ENCODE measurements around the gene PKN1.
"Not testable (repeated sequence)": the region's sequence is repeated elsewhere in the genome, so short reads cannot be mapped to it uniquely, and the experiment has no call there.

Gene PKN1

DNA sequence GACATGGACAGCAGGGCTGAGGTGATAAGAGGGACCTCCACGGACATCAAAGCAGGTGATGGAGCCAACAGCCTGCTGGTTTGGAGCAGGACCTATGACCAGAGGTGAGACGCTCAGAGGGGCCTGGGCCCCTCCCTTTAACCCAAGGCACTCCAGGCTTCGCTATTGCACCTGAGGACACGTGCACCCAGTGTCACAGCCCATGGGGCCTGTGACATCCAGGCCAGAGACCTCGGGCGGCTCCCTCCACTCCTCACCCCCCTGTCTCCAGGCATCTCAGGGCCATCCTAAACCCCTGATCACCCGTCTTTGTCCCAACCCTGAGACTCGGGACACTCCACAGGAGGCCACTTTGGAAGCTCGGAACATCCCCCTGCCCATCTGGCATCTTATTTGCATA lies 38.9 kb upstream of the PKN1 start:
- DNase-seq (no peak), ATAC-seq (ENCODE audit: insufficient read depth, low read depth) (no peak)
- Histone ChIP-seq H4K20me1 (ENCODE audit: insufficient read depth, low read length) (no peaks in the 10 kb centered on the region), H3K27ac (ENCODE audit: low read length) (no peak overlapping the region), H2AFZ (ENCODE audit: low read depth, low read length) (no peak overlapping the region), H3K27me3 (ENCODE audit: insufficient read depth, low read length, poor library complexity) (no peaks in the 10 kb centered on the region), H3K36me3 (ENCODE audit: insufficient read depth, low read length) (no peaks in the 10 kb centered on the region), H3K4me1 (ENCODE audit: insufficient read depth, low read length) (no peaks in the 10 kb centered on the region), H3K79me2 (ENCODE audit: insufficient read depth, low read length) (no peaks in the 10 kb centered on the region), H3K4me3 (ENCODE audit: low read depth in 1 of 2, low read length in 2 of 2) (no peak overlapping the region), H3K4me2 (ENCODE audit: insufficient read depth, low read length) (no peak overlapping the region), H3K9ac (ENCODE audit: low read depth, low read length) (no peak overlapping the region), H3K9me3 (ENCODE audit: insufficient read depth, low read length, severe bottlenecking) (no peaks in the 10 kb centered on the region)
- no peak for TF ChIP-seq CTCF (IDR thresholded peaks at IDR 0.05; ENCODE audit: borderline replicate concordance, extremely low read depth, low read length, poor library complexity, severe bottlenecking)
- no peak for TF ChIP-seq EZH2 (IDR thresholded peaks at IDR 0.05; ENCODE audit: borderline replicate concordance, low read depth, low read length, severe bottlenecking)

GRCh38 chr19:14395262-14395661 lies 37.8 kb upstream of the PKN1 start:
- Histone ChIP-seq H3K36me3 (ENCODE audit: insufficient read depth, low read length) (no peaks in the 10 kb centered on the region), H4K20me1 (ENCODE audit: insufficient read depth, low read length) (no peaks in the 10 kb centered on the region), H3K4me2 (ENCODE audit: insufficient read depth, low read length) (no peak overlapping the region), H2AFZ (ENCODE audit: low read depth, low read length) (no peak overlapping the region), H3K9ac (ENCODE audit: low read depth, low read length) (no peak overlapping the region), H3K27ac (ENCODE audit: low read length) (no peak overlapping the region), H3K79me2 (ENCODE audit: insufficient read depth, low read length) (no peaks in the 10 kb centered on the region), H3K4me3 (ENCODE audit: low read depth in 1 of 2, low read length in 2 of 2) (no peak overlapping the region), H3K27me3 (ENCODE audit: insufficient read depth, low read length, poor library complexity) (no peaks in the 10 kb centered on the region), H3K9me3 (ENCODE audit: insufficient read depth, low read length, severe bottlenecking) (no peaks in the 10 kb centered on the region), H3K4me1 (ENCODE audit: insufficient read depth, low read length) (no peaks in the 10 kb centered on the region)
- TF ChIP-seq EZH2 (IDR thresholded peaks at IDR 0.05; ENCODE audit: borderline replicate concordance, low read depth, low read length, severe bottlenecking) (no peak), CTCF (IDR thresholded peaks at IDR 0.05; ENCODE audit: borderline replicate concordance, extremely low read depth, low read length, poor library complexity, severe bottlenecking) (no peak)
- DNase-seq (no peak), ATAC-seq (ENCODE audit: insufficient read depth, low read depth) (no peak)

DNA sequence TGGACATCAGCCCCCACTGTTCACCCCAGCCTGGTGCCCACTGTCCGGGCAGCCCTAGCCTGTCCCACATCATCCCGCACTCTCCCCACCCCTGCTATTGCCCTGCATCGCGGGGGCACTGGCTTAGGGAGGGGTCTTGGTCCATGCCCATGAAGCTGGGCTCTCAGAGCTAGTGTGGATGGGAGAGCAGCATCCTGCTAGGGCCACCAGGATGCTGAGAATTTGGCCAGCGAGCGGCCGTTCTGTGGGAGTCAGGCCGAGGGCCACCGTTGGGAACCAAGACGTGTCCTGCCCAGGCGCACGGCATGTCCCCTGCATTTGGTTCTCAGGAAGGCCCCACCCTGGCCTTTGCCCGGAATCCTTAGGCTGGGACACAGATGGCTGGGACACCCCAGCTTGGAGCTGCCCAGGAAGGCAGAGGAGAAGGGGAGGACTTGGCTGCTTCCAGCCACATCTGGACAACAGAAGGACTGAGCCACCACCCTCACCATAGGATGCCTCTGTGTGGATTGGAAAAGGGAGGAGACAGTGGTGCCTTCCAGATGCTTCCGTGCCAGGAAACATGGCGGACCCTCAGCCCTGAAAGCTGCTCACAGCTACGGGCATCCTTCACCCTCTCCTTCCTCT lies 37.3 kb upstream of the PKN1 start:
- H2AFZ ChIP-seq (ENCODE audit: low read depth, low read length) = no peak overlapping the region
- no peak for TF ChIP-seq CTCF (IDR thresholded peaks at IDR 0.05; ENCODE audit: borderline replicate concordance, extremely low read depth, low read length, poor library complexity, severe bottlenecking)
- TF ChIP-seq EZH2 (IDR thresholded peaks at IDR 0.05; ENCODE audit: borderline replicate concordance, low read depth, low read length, severe bottlenecking) = no peak
- H3K27me3 ChIP-seq (ENCODE audit: insufficient read depth, low read length, poor library complexity) = no peaks in the 10 kb centered on the region
- no peak overlapping the region for H3K4me3 ChIP-seq (ENCODE audit: low read depth in 1 of 2, low read length in 2 of 2)
- H3K27ac ChIP-seq (ENCODE audit: low read length) = no peak overlapping the region
- H3K4me1 ChIP-seq (ENCODE audit: insufficient read depth, low read length) = no peaks in the 10 kb centered on the region
- DNase-seq = no peak
- no peaks in the 10 kb centered on the region for H3K79me2 ChIP-seq (ENCODE audit: insufficient read depth, low read length)
- no peaks in the 10 kb centered on the region for H4K20me1 ChIP-seq (ENCODE audit: insufficient read depth, low read length)
- ATAC-seq (ENCODE audit: insufficient read depth, low read depth) = no peak
- H3K36me3 ChIP-seq (ENCODE audit: insufficient read depth, low read length) = no peaks in the 10 kb centered on the region
- H3K9ac ChIP-seq (ENCODE audit: low read depth, low read length) = no peak overlapping the region
- H3K9me3 ChIP-seq (ENCODE audit: insufficient read depth, low read length, severe bottlenecking) = no peaks in the 10 kb centered on the region
- H3K4me2 ChIP-seq (ENCODE audit: insufficient read depth, low read length) = no peak overlapping the region

DNA sequence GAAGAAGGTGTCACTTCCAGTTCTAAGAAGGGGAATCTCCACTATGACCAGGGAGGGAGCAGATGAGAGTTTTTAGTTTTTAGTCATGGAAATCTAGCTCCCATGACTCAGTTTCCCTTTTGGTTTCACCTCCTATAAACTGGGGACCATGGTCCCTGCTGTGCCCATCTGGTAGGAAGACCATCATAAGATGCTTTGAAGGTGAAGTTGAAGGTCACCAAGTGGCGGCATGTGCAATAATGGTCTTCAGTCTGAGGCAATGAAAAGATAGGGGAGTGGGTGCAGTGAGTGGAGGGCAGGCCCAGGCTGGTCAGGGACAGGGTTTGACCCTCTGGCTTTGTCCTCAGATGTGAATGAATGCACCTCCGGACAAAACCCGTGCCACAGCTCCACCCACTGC lies 36.4 kb upstream of the PKN1 start:
- not testable (repeated sequence) for H3K9ac ChIP-seq (ENCODE audit: low read depth, low read length); H3K36me3 ChIP-seq (ENCODE audit: insufficient read depth, low read length); H3K79me2 ChIP-seq (ENCODE audit: insufficient read depth, low read length); H3K9me3 ChIP-seq (ENCODE audit: insufficient read depth, low read length, severe bottlenecking); H3K4me3 ChIP-seq (ENCODE audit: low read depth in 1 of 2, low read length in 2 of 2); ATAC-seq (ENCODE audit: insufficient read depth, low read depth); H3K4me1 ChIP-seq (ENCODE audit: insufficient read depth, low read length); H2AFZ ChIP-seq (ENCODE audit: low read depth, low read length); H3K27me3 ChIP-seq (ENCODE audit: insufficient read depth, low read length, poor library complexity); H3K27ac ChIP-seq (ENCODE audit: low read length); H3K4me2 ChIP-seq (ENCODE audit: insufficient read depth, low read length); H4K20me1 ChIP-seq (ENCODE audit: insufficient read depth, low read length); DNase-seq

GRCh38 chr19:14397168-14397567 lies 35.9 kb upstream of the PKN1 start:
- H3K4me1 ChIP-seq (ENCODE audit: insufficient read depth, low read length); H3K4me3 ChIP-seq (ENCODE audit: low read depth in 1 of 2, low read length in 2 of 2); H3K27ac ChIP-seq (ENCODE audit: low read length); H3K9ac ChIP-seq (ENCODE audit: low read depth, low read length); H3K79me2 ChIP-seq (ENCODE audit: insufficient read depth, low read length); H3K36me3 ChIP-seq (ENCODE audit: insufficient read depth, low read length); H3K4me2 ChIP-seq (ENCODE audit: insufficient read depth, low read length); ATAC-seq (ENCODE audit: insufficient read depth, low read depth); DNase-seq; H3K9me3 ChIP-seq (ENCODE audit: insufficient read depth, low read length, severe bottlenecking); H4K20me1 ChIP-seq (ENCODE audit: insufficient read depth, low read length); H2AFZ ChIP-seq (ENCODE audit: low read depth, low read length); H3K27me3 ChIP-seq (ENCODE audit: insufficient read depth, low read length, poor library complexity): not testable (repeated sequence)
